Body of pancreas (tissue), 2 donors: Measurements from ENCODE around the gene CRNKL1. TPM values are rescaled to one million over a fixed set of nuclear protein-coding genes. Genes with fewer than 3 reads are reported as not detected.

Experiments used
- total RNA-seq, 2 donors: library from RNA; depleted of rRNA; stranded (reverse); fragments of >200 nt; gene quantifications; one replicate each; pipeline ENCODE4 v1.1.0, GENCODE V29; 2016

Gene CRNKL1
- total RNA-seq, 2 donors from 2014 or later: 12.5 to 28.3 TPM

Other genes starting within 250 kb of the CRNKL1 start
- 10 to 100 TPM; 19.2 to 23.4 TPM for gene NAA20, start 35.1 kb downstream of the CRNKL1 start, total RNA-seq
- gene CFAP61, start 66 bp upstream of the CRNKL1 start, total RNA-seq: under 1 TPM in 1 of 2 donors, not detected in 1; 0.52 TPM